Measurements from ENCODE around the gene BNC2. TPM values are rescaled to one million over a fixed set of nuclear protein-coding genes. Genes with fewer than 3 reads are reported as not detected.

The BNC2 gene
- total RNA-seq, 4 donors from 2014 or later, result 3.9 to 45.4 (median 13.1) TPM

DNA sequence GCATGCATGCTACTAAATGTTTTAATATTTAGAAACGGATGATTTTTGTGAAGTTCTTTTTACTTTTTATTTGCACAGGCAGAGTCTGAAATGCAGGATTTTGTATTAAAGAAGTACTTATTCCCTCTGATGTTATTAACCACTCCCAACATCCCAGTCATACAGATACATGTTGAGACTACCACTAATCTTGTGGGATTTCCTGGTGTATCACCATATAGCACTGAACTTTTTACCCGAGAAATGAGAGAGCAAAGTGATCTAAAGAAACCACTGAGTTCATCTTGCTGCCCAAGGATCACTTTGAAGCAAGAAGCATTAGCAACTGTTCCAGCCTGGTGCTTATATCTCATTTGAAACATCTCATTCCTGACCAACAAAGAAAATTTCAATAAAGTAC lies 443.8 kb downstream of the BNC2 start:
- no peak for DNase-seq
- no peak for TF ChIP-seq POLR2A (IDR thresholded peaks at IDR 0.05)
- TF ChIP-seq, protein P1, sequence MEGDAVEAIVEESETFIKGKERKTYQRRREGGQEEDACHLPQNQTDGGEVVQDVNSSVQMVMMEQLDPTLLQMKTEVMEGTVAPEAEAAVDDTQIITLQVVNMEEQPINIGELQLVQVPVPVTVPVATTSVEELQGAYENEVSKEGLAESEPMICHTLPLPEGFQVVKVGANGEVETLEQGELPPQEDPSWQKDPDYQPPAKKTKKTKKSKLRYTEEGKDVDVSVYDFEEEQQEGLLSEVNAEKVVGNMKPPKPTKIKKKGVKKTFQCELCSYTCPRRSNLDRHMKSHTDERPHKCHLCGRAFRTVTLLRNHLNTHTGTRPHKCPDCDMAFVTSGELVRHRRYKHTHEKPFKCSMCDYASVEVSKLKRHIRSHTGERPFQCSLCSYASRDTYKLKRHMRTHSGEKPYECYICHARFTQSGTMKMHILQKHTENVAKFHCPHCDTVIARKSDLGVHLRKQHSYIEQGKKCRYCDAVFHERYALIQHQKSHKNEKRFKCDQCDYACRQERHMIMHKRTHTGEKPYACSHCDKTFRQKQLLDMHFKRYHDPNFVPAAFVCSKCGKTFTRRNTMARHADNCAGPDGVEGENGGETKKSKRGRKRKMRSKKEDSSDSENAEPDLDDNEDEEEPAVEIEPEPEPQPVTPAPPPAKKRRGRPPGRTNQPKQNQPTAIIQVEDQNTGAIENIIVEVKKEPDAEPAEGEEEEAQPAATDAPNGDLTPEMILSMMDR (IDR thresholded peaks at IDR 0.05), result no peak
- no peaks in the 10 kb centered on the region for H3K4me1 ChIP-seq

DNA sequence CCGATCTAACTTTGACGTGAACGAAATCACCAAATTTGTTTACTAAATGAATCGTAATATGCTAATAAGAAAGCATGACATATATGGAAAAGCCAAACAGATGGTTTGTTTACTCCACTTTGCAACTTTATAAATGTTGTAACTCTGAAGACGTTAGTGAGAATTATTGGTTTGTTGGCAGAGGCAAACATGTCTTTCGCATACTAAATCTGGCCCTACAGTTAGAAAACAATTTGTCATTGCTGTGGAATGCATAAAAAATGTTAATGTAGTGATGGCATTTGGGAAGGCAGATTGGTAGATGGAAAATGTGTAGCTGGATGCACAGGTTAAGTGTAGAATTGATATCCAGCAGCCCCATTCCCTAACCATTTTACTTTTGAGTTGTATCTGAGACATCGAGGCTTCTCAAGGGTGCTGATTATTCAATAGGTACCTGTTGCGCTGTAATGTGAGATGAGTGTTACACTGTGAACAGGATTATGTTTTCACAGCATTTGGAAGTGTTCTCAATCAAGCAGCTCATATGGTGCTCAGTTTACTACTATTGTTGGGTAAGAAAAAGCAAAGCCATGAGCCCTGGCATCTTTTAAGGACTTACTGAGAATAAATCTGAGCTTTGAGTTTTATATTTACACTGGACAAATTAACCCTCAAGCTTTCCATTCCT lies 444.8 kb downstream of the BNC2 start:
- H3K27ac ChIP-seq, result no peak overlapping the region
- no peak overlapping the region for H3K4me3 ChIP-seq
- TF ChIP-seq POLR2A (IDR thresholded peaks at IDR 0.05), result no peak
- TF ChIP-seq, protein P1 (IDR thresholded peaks at IDR 0.05), result no peak
- H3K9me3 ChIP-seq, result no peaks in the 10 kb centered on the region
- no peaks in the 10 kb centered on the region for H3K36me3 ChIP-seq
- no peaks in the 10 kb centered on the region for H3K4me1 ChIP-seq
- no peaks in the 10 kb centered on the region for H3K27me3 ChIP-seq
- no peak for DNase-seq

More for the DNA sequence above, 443.8 kb downstream of the BNC2 start:
- no peak overlapping the region for H3K27ac ChIP-seq
- no peak overlapping the region for H3K4me3 ChIP-seq
- no peaks in the 10 kb centered on the region for H3K27me3 ChIP-seq
- no peaks in the 10 kb centered on the region for H3K9me3 ChIP-seq
- H3K36me3 ChIP-seq, result no peaks in the 10 kb centered on the region

DNA sequence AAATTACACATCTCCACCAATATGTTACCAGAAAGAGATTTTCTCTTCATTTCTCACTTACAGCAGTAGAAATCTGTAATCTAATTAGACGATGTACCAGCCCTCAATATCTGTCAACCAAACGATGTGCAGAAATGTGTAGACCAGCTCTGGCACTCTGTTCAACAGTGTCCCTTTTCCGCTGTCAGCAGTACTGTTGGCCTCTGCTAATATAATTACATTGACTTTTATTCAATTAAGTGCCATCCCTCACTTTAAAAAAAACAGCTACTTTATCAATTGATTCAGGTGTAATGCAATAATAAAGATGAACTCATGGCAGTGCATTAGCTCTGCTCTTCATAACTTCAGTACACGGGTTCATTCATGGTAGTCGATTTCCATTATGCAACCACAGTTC lies 448.4 kb downstream of the BNC2 start:
- no peaks in the 10 kb centered on the region for H3K9me3 ChIP-seq
- TF ChIP-seq POLR2A (IDR thresholded peaks at IDR 0.05), result no peak
- TF ChIP-seq, protein P1 (IDR thresholded peaks at IDR 0.05), result no peak
- H3K4me3 ChIP-seq, result no peak overlapping the region
- no peak for DNase-seq
- no peaks in the 10 kb centered on the region for H3K4me1 ChIP-seq
- H3K36me3 ChIP-seq, result no peaks in the 10 kb centered on the region
- H3K27ac ChIP-seq, result no peak overlapping the region
- H3K27me3 ChIP-seq, result no peaks in the 10 kb centered on the region

DNA sequence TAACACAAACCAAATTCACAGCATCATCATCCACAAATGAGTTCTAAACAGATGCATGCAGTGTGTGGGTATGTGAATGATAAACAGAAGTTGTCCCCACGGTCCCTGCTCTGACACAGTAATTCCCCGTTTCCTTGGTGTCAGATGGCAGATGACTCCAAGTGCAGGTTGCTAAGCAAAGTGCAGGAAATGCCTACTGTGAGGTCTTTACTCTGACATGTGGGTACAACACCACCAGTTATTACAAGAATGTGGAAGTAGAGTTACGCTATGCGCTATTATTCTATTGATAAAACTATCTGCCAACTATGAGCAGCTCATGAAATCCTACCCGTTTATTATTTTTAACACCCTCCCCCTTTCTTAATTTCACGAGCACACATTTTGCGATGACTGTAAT lies 448.9 kb downstream of the BNC2 start:
- no peaks in the 10 kb centered on the region for H3K36me3 ChIP-seq
- H3K9me3 ChIP-seq, result no peaks in the 10 kb centered on the region
- TF ChIP-seq, protein P1 (IDR thresholded peaks at IDR 0.05), result no peak
- no peak for TF ChIP-seq POLR2A (IDR thresholded peaks at IDR 0.05)
- no peaks in the 10 kb centered on the region for H3K4me1 ChIP-seq
- no peak overlapping the region for H3K4me3 ChIP-seq
- no peak for DNase-seq
- no peaks in the 10 kb centered on the region for H3K27me3 ChIP-seq
- no peak overlapping the region for H3K27ac ChIP-seq

DNA sequence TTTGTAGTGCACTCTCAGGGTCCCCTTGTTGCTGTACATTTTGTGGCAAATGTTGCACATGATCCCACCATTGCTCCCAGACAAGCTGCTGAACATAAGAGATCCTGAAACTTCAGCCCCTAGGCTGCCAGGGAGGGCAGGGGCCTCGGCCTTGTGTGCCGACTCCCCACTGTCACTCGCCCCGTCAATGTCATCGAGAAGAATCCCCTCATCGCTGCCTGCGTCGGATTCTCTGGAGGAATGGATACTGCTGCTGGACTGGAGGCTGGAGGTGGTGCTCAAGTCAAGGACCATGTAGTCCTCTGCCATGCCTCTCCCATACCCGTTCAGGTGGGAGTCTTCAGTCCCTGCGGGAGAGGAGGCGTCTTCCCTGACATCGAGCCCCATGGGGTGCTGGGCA lies 451.3 kb downstream of the BNC2 start:
- Histone ChIP-seq H3K36me3 (no peaks in the 10 kb centered on the region), H3K4me1 (no peaks in the 10 kb centered on the region), H3K27me3 (no peaks in the 10 kb centered on the region), H3K27ac (no peak overlapping the region), H3K9me3 (no peaks in the 10 kb centered on the region), H3K4me3 (no peak overlapping the region)
- TF ChIP-seq, protein P1 (IDR thresholded peaks at IDR 0.05), result no peak
- no peak for TF ChIP-seq POLR2A (IDR thresholded peaks at IDR 0.05)
- no peak for DNase-seq

DNA sequence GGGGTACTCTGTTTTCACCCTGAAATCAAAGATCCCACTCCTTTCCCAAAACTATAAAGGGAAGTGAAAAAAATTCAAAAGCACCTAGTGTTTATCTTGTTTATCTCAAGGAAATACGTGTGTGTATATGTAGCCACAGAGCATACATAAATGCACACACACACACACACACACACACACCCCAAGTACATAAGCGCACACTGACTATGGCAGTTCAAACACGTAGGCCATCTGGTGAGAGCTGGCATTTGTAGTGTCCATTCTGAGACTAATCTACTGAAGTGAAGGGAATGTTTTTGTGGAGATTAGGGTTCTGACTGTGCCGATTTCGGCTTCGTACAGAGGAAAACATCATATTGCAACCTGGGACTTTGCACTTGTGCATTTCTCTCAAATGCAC lies 451.7 kb downstream of the BNC2 start:
- no peaks in the 10 kb centered on the region for H3K4me1 ChIP-seq
- DNase-seq, result no peak
- H3K9me3 ChIP-seq, result no peaks in the 10 kb centered on the region
- H3K36me3 ChIP-seq, result no peaks in the 10 kb centered on the region
- no peak overlapping the region for H3K27ac ChIP-seq
- TF ChIP-seq, protein P1 (IDR thresholded peaks at IDR 0.05), result no peak
- TF ChIP-seq POLR2A (IDR thresholded peaks at IDR 0.05), result no peak
- no peaks in the 10 kb centered on the region for H3K27me3 ChIP-seq
- no peak overlapping the region for H3K4me3 ChIP-seq

Measured in Peyer's patch (tissue), 4 donors.